NCI-H1417 (cell line): Measurements from ENCODE around the gene SRSF12.
A peak's percentile ranks its signal among the peaks of the same experiment; 100 is the strongest.
"Not testable (repeated sequence)": the region's sequence is repeated elsewhere in the genome, so short reads cannot be mapped to it uniquely, and the experiment has no call there.

Experiments
- DNase-seq, 3 experiments: peaks; one replicate each; lab custom pipeline; 2025; lab: John Stamatoyannopoulos, UW

Gene SRSF12

GRCh38 chr6:89071036-89071435, 46.8 kb downstream of the SRSF12 start:
- peak in 1 of 3 experiments; percentile 18 for DNase-seq

GRCh38 chr6:89069536-89070163, 48.2 kb downstream of the SRSF12 start:
- no peak for DNase-seq

- DNase-seq, result no peak
Observed at GRCh38 chr6:89068695-89069094, 49.2 kb downstream of the SRSF12 start.

- no peak for DNase-seq
Observed at GRCh38 chr6:89067796-89068195, 50.1 kb downstream of the SRSF12 start.

- DNase-seq, result no peak
Observed at GRCh38 chr6:89066940-89067646, 50.8 kb downstream of the SRSF12 start.

- not testable (repeated sequence) for DNase-seq
Observed at GRCh38 chr6:89066121-89066520, 51.8 kb downstream of the SRSF12 start.

GRCh38 chr6:89064931-89065330, 52.9 kb downstream of the SRSF12 start:
- DNase-seq, result not testable (repeated sequence)

GRCh38 chr6:89063881-89064280, 54.0 kb downstream of the SRSF12 start:
- no peak for DNase-seq

GRCh38 chr6:89059227-89059626, 58.6 kb downstream of the SRSF12 start:
- no peak for DNase-seq

GRCh38 chr6:89058627-89059026, 59.2 kb downstream of the SRSF12 start:
- no peak for DNase-seq

GRCh38 chr6:89057759-89058158, 60.1 kb downstream of the SRSF12 start:
- DNase-seq, result no peak

GRCh38 chr6:89054208-89054607, 63.7 kb downstream of the SRSF12 start:
- no peak for DNase-seq

- DNase-seq, result no peak
Observed at GRCh38 chr6:89051676-89052075, 66.2 kb downstream of the SRSF12 start.

GRCh38 chr6:89050697-89051096, 67.2 kb downstream of the SRSF12 start:
- no peak for DNase-seq

- DNase-seq, result no peak
Observed at GRCh38 chr6:89050155-89050554, 67.7 kb downstream of the SRSF12 start.

GRCh38 chr6:89048985-89049384, 68.9 kb downstream of the SRSF12 start:
- no peak for DNase-seq

- DNase-seq, result no peak
Observed at GRCh38 chr6:89048288-89048923, 69.5 kb downstream of the SRSF12 start.

GRCh38 chr6:89047473-89047872, 70.4 kb downstream of the SRSF12 start:
- no peak for DNase-seq
